WTC11 (cell line): ENCODE measurements around the gene ACTMAP. TPM values are rescaled to one million over a fixed set of nuclear protein-coding genes. Genes with fewer than 3 reads are reported as not detected.
A peak's percentile ranks its signal among the peaks of the same experiment; 100 is the strongest.

Experiments
- ATAC-seq: fragments of 200-7000 bp; cut with Tn5 transposase; 2 replicates; pipeline ENCODE4 v1.10.0; 2021; ENCODE audit warnings: mild to moderate bottlenecking, moderate library complexity
- CTCF ChIA-PET: fragments of 300-600 bp; sonication (Branson Sonifier 250); formaldehyde crosslinking; loops from one replicate; lab custom pipeline; 2021; ENCODE audit warnings: antibody characterized with exemption; lab: Charles Lee
- POLR2A ChIA-PET: fragments of 350-600 bp; sonication (Branson Sonifier 250); formaldehyde crosslinking; loops from one replicate; lab custom pipeline; 2021; ENCODE audit warnings: antibody characterized with exemption; lab: Charles Lee
- DNase-seq: peaks from one replicate; pipeline ENCODE4 v3.0.0; 2021; ENCODE audit warnings: low spot score
- H3K27ac Mint-ChIP-seq: 2 replicates; pipeline ENCODE4 v1.8.0; 2021; ENCODE audit warnings: mixed read lengths
- H3K27me3 Mint-ChIP-seq: 2 replicates; pipeline ENCODE4 v1.8.0; 2021; ENCODE audit warnings: low read depth, mild to moderate bottlenecking, moderate library complexity, mixed read lengths
- H3K36me3 Mint-ChIP-seq: 2 replicates; pipeline ENCODE4 v1.8.0; 2021; ENCODE audit warnings: mixed read lengths
- H3K4me1 Mint-ChIP-seq: 2 replicates; pipeline ENCODE4 v1.8.0; 2022; ENCODE audit warnings: mixed read lengths
- H3K4me3 Mint-ChIP-seq: 2 replicates; pipeline ENCODE4 v1.8.0; 2021; ENCODE audit warnings: mild to moderate bottlenecking, moderate library complexity, mixed read lengths
- H3K9me3 Mint-ChIP-seq: 2 replicates; pipeline ENCODE4 v1.8.0; 2021; ENCODE audit warnings: mixed read lengths
- CREB1 ChIP-seq: sonication (generic); formaldehyde crosslinking; IDR thresholded peaks from 2 replicates; pipeline ENCODE4 v1.8.0; 2023; ENCODE audit warnings: mild to moderate bottlenecking, missing genetic modification reagents
- CREM ChIP-seq: sonication (generic); formaldehyde crosslinking; IDR thresholded peaks from 2 replicates; pipeline ENCODE4 v1.8.1; 2022; ENCODE audit warnings: mild to moderate bottlenecking, missing genetic modification reagents, moderate library complexity
- E2F1 ChIP-seq: sonication (generic); formaldehyde crosslinking; IDR thresholded peaks from 2 replicates; pipeline ENCODE4 v1.8.0; 2022; ENCODE audit warnings: mild to moderate bottlenecking, missing genetic modification reagents
- EMX1 ChIP-seq: fragments of 250-450 bp; sonication (Bioruptor Pico); IDR thresholded peaks from 2 replicates; pipeline ENCODE4 v1.8.0; 2021; ENCODE audit warnings: mild to moderate bottlenecking
- ERG ChIP-seq: fragments of 250-450 bp; sonication (Bioruptor Pico); IDR thresholded peaks from 2 replicates; pipeline ENCODE4 v1.8.0; 2021; ENCODE audit warnings: mild to moderate bottlenecking
- FOXJ3 ChIP-seq: sonication (generic); formaldehyde crosslinking; IDR thresholded peaks from 2 replicates; pipeline ENCODE4 v1.9.0; 2021; ENCODE audit warnings: missing genetic modification reagents, mild to moderate bottlenecking, borderline replicate concordance
- FOXP4 ChIP-seq: sonication (generic); formaldehyde crosslinking; IDR thresholded peaks from 2 replicates; pipeline ENCODE4 v1.8.0; 2022; ENCODE audit warnings: mild to moderate bottlenecking, missing genetic modification reagents
- GABPB1 ChIP-seq: sonication (generic); formaldehyde crosslinking; IDR thresholded peaks from 2 replicates; pipeline ENCODE4 v1.8.1; 2023; ENCODE audit warnings: mild to moderate bottlenecking, missing genetic modification reagents
- GTF2I ChIP-seq: fragments of 250-450 bp; sonication (Bioruptor Pico); conservative IDR thresholded peaks from 2 replicates; pipeline ENCODE4 v1.4.0; 2021; ENCODE audit warnings: mild to moderate bottlenecking
- MLX ChIP-seq: sonication (generic); formaldehyde crosslinking; IDR thresholded peaks from 2 replicates; pipeline ENCODE4 v1.8.1; 2023; ENCODE audit warnings: mild to moderate bottlenecking, missing genetic modification reagents, moderate library complexity
- NR1H2 ChIP-seq: sonication (generic); formaldehyde crosslinking; IDR thresholded peaks from 2 replicates; pipeline ENCODE4 v1.9.0; 2021; ENCODE audit warnings: mild to moderate bottlenecking, moderate library complexity, missing genetic modification reagents
- NR2C2 ChIP-seq: sonication (generic); formaldehyde crosslinking; IDR thresholded peaks from 2 replicates; pipeline ENCODE4 v1.8.0; 2022; ENCODE audit warnings: mild to moderate bottlenecking, missing genetic modification reagents
- NR3C1 ChIP-seq: sonication (generic); formaldehyde crosslinking; conservative IDR thresholded peaks from 2 replicates; pipeline ENCODE4 v1.8.1; 2023; ENCODE audit warnings: low read depth, mild to moderate bottlenecking, missing genetic modification reagents
- PRDM15 ChIP-seq: sonication (generic); formaldehyde crosslinking; IDR thresholded peaks from 2 replicates; pipeline ENCODE4 v1.8.0; 2022; ENCODE audit warnings: missing genetic modification reagents
- PREB ChIP-seq: sonication (generic); formaldehyde crosslinking; IDR thresholded peaks from 2 replicates; pipeline ENCODE4 v1.8.1; 2022; ENCODE audit warnings: mild to moderate bottlenecking, missing genetic modification reagents, moderate library complexity, borderline replicate concordance
- TCF7 ChIP-seq: sonication (generic); formaldehyde crosslinking; IDR thresholded peaks from 2 replicates; pipeline ENCODE4 v1.8.0; 2022; ENCODE audit warnings: mild to moderate bottlenecking, low read depth, missing genetic modification reagents, moderate library complexity
- TEAD1 ChIP-seq: sonication (generic); formaldehyde crosslinking; IDR thresholded peaks from 2 replicates; pipeline ENCODE4 v1.8.0; 2022; ENCODE audit warnings: mild to moderate bottlenecking, missing genetic modification reagents
- TEAD4 ChIP-seq: sonication (generic); formaldehyde crosslinking; IDR thresholded peaks from 2 replicates; pipeline ENCODE4 v1.8.0; 2022; ENCODE audit warnings: mild to moderate bottlenecking, missing genetic modification reagents
- ZMAT4 ChIP-seq: fragments of 250-450 bp; sonication (Bioruptor Pico); IDR thresholded peaks from 2 replicates; pipeline ENCODE4 v1.9.0; 2021; ENCODE audit warnings: mild to moderate bottlenecking
- ZNF512 ChIP-seq: sonication (generic); formaldehyde crosslinking; IDR thresholded peaks from 2 replicates; pipeline ENCODE4 v1.8.1; 2022; ENCODE audit warnings: missing genetic modification reagents, borderline replicate concordance
- ZSCAN18 ChIP-seq: fragments of 250-450 bp; sonication (Bioruptor Pico); IDR thresholded peaks from 2 replicates; pipeline ENCODE4 v2.1.2; 2022; ENCODE audit warnings: mild to moderate bottlenecking, moderate library complexity
- total RNA-seq: library from RNA; stranded (reverse); gene quantifications from 3 replicates; pipeline ENCODE4 v1.2.3, GENCODE V29; 2021

The ACTMAP gene
- total RNA-seq, 1 experiment from 2014 or later = 29.6 TPM

GRCh38 chr19:40721140-40721486 lies 29.2 kb downstream of the ACTMAP start:
- peak overlapping the region; percentile 50; the same call in 1 of the 2 replicates for H3K27ac Mint-ChIP-seq
- peaks cover 26% of the 10 kb centered on the region for H3K36me3 Mint-ChIP-seq
- H3K4me1 Mint-ChIP-seq = peaks cover 23% of the 10 kb centered on the region
- TF ChIP-seq ZMAT4 (CRISPR knock-in tag) (no peak), PRDM15 (no peak), MLX (no peak), PREB (CRISPR knock-in tag) (no peak), EMX1 (no peak), E2F1 (CRISPR knock-in tag) (no peak), GTF2I (CRISPR knock-in tag) (no peak), TCF7 (no peak), ZSCAN18 (no peak), FOXP4 (no peak), TEAD1 (no peak), NR1H2 (CRISPR knock-in tag) (no peak), CREB1 (CRISPR knock-in tag) (no peak)
- H3K27me3 Mint-ChIP-seq = no peaks in the 10 kb centered on the region
- no peak for ATAC-seq
- ChIA-PET CTCF (interaction anchor here (0.7 to 2.1 kb wide), 4 partner anchors 19 to 541 kb away, joined by 3 to 9 read pairs (median 4); no protein-coding TSS in a partner anchor), POLR2A (interaction anchor here (0.5 to 1.2 kb wide), 2 partner anchors 57 to 60 kb away, joined by 5 to 6 read pairs; partner anchors contain the start of gene RAB4B)
- no peak for DNase-seq
- peaks cover 4% of the 10 kb centered on the region; the same call in 1 of the 2 replicates for H3K9me3 Mint-ChIP-seq
- no peak overlapping the region for H3K4me3 Mint-ChIP-seq

- POLR2A ChIA-PET = no interaction called here
- no peak for ATAC-seq
- peaks cover 4% of the 10 kb centered on the region; the same call in 1 of the 2 replicates for H3K9me3 Mint-ChIP-seq
- H3K4me3 Mint-ChIP-seq = peak overlapping the region; percentile 91
- peaks cover 22% of the 10 kb centered on the region for H3K36me3 Mint-ChIP-seq
- H3K27me3 Mint-ChIP-seq = no peaks in the 10 kb centered on the region
- peak overlapping the region; percentile 53; the same call in 1 of the 2 replicates for H3K27ac Mint-ChIP-seq
- CTCF ChIA-PET = interaction anchor here (0.8 to 1.1 kb wide), 4 partner anchors 17 to 87 kb away, joined by 3 to 5 read pairs (median 4); partner anchors contain the start of gene RAB4B
- peaks cover 33% of the 10 kb centered on the region for H3K4me1 Mint-ChIP-seq
- DNase-seq = no peak
- TF ChIP-seq NR3C1 (CRISPR knock-in tag) = no peak
- no peak for TF ChIP-seq FOXJ3 (CRISPR knock-in tag)
- no peak for TF ChIP-seq TEAD4 (CRISPR knock-in tag)
- no peak for TF ChIP-seq ERG (CRISPR knock-in tag)
- no peak for TF ChIP-seq ZNF512 (CRISPR knock-in tag)
- TF ChIP-seq GABPB1 (CRISPR knock-in tag) = no peak
- TF ChIP-seq CREM (CRISPR knock-in tag) = no peak
- no peak for TF ChIP-seq NR2C2 (CRISPR knock-in tag)
These were observed 30.8 kb downstream of the ACTMAP start for GRCh38 chr19:40719414-40719894.
